Retina (tissue), 1 donor: ENCODE results near the gene COL23A1.
"Not testable (repeated sequence)": the region's sequence is repeated elsewhere in the genome, so short reads cannot be mapped to it uniquely, and the experiment has no call there.

Source experiments
- DNase-seq: peaks from one replicate; pipeline ENCODE4 v3.0.0-alpha.2; 2016

COL23A1 gene

GRCh38 chr5:178314061-178314660 is 276.0 kb downstream of the COL23A1 start:
- no peak for DNase-seq

- no peak for DNase-seq
Observed at GRCh38 chr5:178313316-178313715, 276.9 kb downstream of the COL23A1 start.

- no peak for DNase-seq
Observed at GRCh38 chr5:178312880-178313282, 277.3 kb downstream of the COL23A1 start.

- DNase-seq, result no peak
Observed at GRCh38 chr5:178310130-178310865, 279.9 kb downstream of the COL23A1 start.

GRCh38 chr5:178309271-178310013 is 280.8 kb downstream of the COL23A1 start:
- no peak for DNase-seq

GRCh38 chr5:178308541-178309092 is 281.6 kb downstream of the COL23A1 start:
- DNase-seq, result no peak

GRCh38 chr5:178307267-178308045 is 282.7 kb downstream of the COL23A1 start:
- DNase-seq, result no peak

- no peak for DNase-seq
Observed at GRCh38 chr5:178306430-178307225, 283.6 kb downstream of the COL23A1 start.

- no peak for DNase-seq
Observed at GRCh38 chr5:178305801-178306200, 284.4 kb downstream of the COL23A1 start.

GRCh38 chr5:178304761-178305645 is 285.2 kb downstream of the COL23A1 start:
- no peak for DNase-seq

- no peak for DNase-seq
Observed at GRCh38 chr5:178304016-178304415, 286.2 kb downstream of the COL23A1 start.

- DNase-seq, result not testable (repeated sequence)
Observed at GRCh38 chr5:178302321-178302720, 287.9 kb downstream of the COL23A1 start.

- DNase-seq, result no peak
Observed at GRCh38 chr5:178301641-178302040, 288.6 kb downstream of the COL23A1 start.

- no peak for DNase-seq
Observed at GRCh38 chr5:178298283-178298807, 291.8 kb downstream of the COL23A1 start.

- DNase-seq, result no peak
Observed at GRCh38 chr5:178297751-178298150, 292.4 kb downstream of the COL23A1 start.

- no peak for DNase-seq
Observed at GRCh38 chr5:178296066-178296465, 294.1 kb downstream of the COL23A1 start.

- DNase-seq, result no peak
Observed at GRCh38 chr5:178295589-178295988, 294.6 kb downstream of the COL23A1 start.

- no peak for DNase-seq
Observed at GRCh38 chr5:178293815-178294214, 296.4 kb downstream of the COL23A1 start.

GRCh38 chr5:178293400-178293799 is 296.8 kb downstream of the COL23A1 start:
- DNase-seq, result no peak

- no peak for DNase-seq
Observed at GRCh38 chr5:178292826-178293205, 297.4 kb downstream of the COL23A1 start.
